NT2/D1 (cell line): ENCODE data around the gene SCCPDH.

Source experiments
- SUZ12 ChIP-seq: IDR thresholded peaks from 2 replicates; pipeline ENCODE4 v1.6.1; 2011; ENCODE audit not compliant: insufficient read length, insufficient read depth; ENCODE audit errors: extremely low read depth
- YY1 ChIP-seq: IDR thresholded peaks from 2 replicates; pipeline ENCODE4 v1.6.1; 2011; ENCODE audit not compliant: insufficient read length, insufficient read depth

DNA sequence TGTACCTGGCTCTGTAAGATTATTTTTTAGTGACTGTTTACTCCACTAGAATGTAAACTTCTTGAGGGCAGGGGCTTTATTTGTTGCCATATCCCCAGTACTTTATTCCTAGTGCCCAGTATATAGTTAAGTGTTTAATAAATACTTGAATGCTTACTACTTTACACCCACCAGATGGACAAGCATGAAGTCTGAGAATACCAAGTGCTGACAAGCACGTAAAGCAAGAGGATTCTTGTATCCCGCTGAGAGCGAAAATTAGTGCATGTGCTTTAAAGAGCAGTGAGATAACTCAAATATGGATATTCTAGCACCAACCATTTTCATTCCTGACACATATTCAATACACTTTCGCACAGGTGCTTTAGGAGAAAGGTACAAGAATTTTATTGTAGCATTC, 1.5 kb upstream of the SCCPDH start:
- TF ChIP-seq YY1 = no peak
- no peak for TF ChIP-seq SUZ12
